GM19239 (cell line): Measurements from ENCODE around the gene SLC25A25.

Source experiments
- DNase-seq: peaks from one replicate; pipeline ENCODE4 v3.0.0; 2011; ENCODE audit warnings: low spot score; ENCODE audit not compliant: insufficient read length
- FAIRE-seq: peaks from 2 replicates; lab custom pipeline; 2011; peaks lifted over from hg19 to GRCh38; lab: Jason Lieb, UNC

Gene SLC25A25

GRCh38 chr9:128153947-128154695 lies 86.1 kb downstream of the SLC25A25 start:
- DNase-seq (no peak), FAIRE-seq (no peak)

DNA sequence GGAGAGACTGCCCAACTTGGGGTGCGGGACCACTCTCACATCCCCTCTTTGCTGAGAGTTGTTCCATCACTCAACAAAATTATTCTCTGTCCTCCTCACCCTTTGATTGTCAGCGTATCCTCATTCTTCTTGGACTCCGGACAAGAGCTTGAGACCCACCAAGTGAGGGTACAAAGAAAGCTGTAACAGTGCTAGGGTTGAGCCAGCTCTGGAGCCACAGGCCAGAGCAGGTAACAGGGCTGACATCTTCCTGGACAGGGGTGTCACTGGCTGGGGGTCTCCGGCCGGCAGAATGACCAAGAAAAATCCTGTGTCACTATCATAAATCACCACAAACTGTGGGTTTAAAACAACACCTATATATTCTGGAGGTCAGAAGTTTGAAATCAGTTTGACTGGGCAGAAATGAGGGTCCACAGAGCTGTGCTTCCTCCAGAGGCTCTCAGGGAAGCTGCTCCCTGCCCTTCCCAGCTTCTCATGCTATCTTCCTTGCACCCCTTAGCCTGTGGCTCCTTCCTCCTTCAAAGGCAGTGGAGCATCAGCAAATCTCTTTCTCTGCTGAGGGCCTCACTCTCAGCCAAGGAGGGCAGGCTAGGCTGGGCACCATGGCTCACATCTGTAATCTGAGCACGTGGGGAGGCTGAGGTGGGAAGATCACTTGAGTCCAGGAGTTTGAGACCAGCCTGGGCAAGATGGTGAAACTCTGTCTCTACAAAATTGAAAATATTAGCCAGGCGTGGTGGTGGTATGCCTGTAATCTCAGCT lies 87.9 kb downstream of the SLC25A25 start:
- no peak for DNase-seq
- no peak for FAIRE-seq
